Trophoblast cell (in vitro differentiated cells and primary cell): ENCODE results near the gene CLVS2.
A peak's percentile ranks its signal among the peaks of the same experiment; 100 is the strongest.

Source experiments
- DNase-seq, 2 donors: peaks; one replicate each; pipeline ENCODE4 v3.0.0-alpha.2; 2016
- H2AFZ ChIP-seq: 2 replicates; pipeline ENCODE4 v1.6.1; 2013; ENCODE audit warnings: low read length, moderate library complexity, mild to moderate bottlenecking; ENCODE audit not compliant: insufficient read depth, poor library complexity
- H2AK5ac ChIP-seq: 2 replicates; pipeline ENCODE4 v1.6.1; 2013; ENCODE audit warnings: mild to moderate bottlenecking, low read length
- H2BK120ac ChIP-seq: 2 replicates; pipeline ENCODE4 v1.6.1; 2013; ENCODE audit warnings: low read length, mild to moderate bottlenecking, moderate library complexity; ENCODE audit not compliant: insufficient read depth, poor library complexity
- H2BK12ac ChIP-seq: 2 replicates; pipeline ENCODE4 v1.6.1; 2013; ENCODE audit warnings: mild to moderate bottlenecking, low read length, moderate library complexity
- H2BK5ac ChIP-seq: 2 replicates; pipeline ENCODE4 v1.6.1; 2013; ENCODE audit warnings: low read length, low read depth, moderate library complexity, mild to moderate bottlenecking; ENCODE audit not compliant: poor library complexity
- H3K14ac ChIP-seq: 2 replicates; pipeline ENCODE4 v1.6.1; 2013; ENCODE audit warnings: mild to moderate bottlenecking, low read length
- H3K18ac ChIP-seq: 2 replicates; pipeline ENCODE4 v1.6.1; 2013; ENCODE audit warnings: mild to moderate bottlenecking, low read length
- H3K23ac ChIP-seq: 2 replicates; pipeline ENCODE4 v1.6.1; 2013; ENCODE audit warnings: low read length
- H3K27ac ChIP-seq: 2 replicates; pipeline ENCODE4 v1.5.1; 2013; ENCODE audit warnings: low read depth, mild to moderate bottlenecking, inconsistent platforms, low read length, moderate library complexity
- H3K27me3 ChIP-seq: 2 replicates; pipeline ENCODE4 v1.6.1; 2013; ENCODE audit warnings: inconsistent platforms, mild to moderate bottlenecking, low read length, moderate library complexity; ENCODE audit not compliant: insufficient read depth
- H3K36me3 ChIP-seq, 2 experiments: 1 replicate in 1 of 2; 2 replicates in 1 of 2; pipeline ENCODE4 v1.6.1; 2013; ENCODE audit warnings: low read length in 2 of 2, mild to moderate bottlenecking in 2 of 2, moderate library complexity in 1 of 2; ENCODE audit not compliant: insufficient read depth in 2 of 2, control insufficient read depth in 1 of 2
- H3K4ac ChIP-seq: 2 replicates; pipeline ENCODE4 v1.6.1; 2013; ENCODE audit warnings: low read depth, mild to moderate bottlenecking, low read length, moderate library complexity
- H3K4me1 ChIP-seq, 2 experiments: 1 replicate in 1 of 2; 2 replicates in 1 of 2; pipeline ENCODE4 v1.6.1; 2013; ENCODE audit warnings: low read length in 2 of 2, mild to moderate bottlenecking in 2 of 2, moderate library complexity in 1 of 2; ENCODE audit not compliant: insufficient read depth in 2 of 2, control insufficient read depth in 1 of 2
- H3K4me2 ChIP-seq: 2 replicates; pipeline ENCODE4 v1.6.1; 2013; ENCODE audit warnings: inconsistent platforms, mild to moderate bottlenecking, low read length, moderate library complexity
- H3K4me3 ChIP-seq: 2 replicates; pipeline ENCODE4 v1.5.1; 2013; ENCODE audit warnings: mild to moderate bottlenecking, low read depth, low read length, inconsistent platforms
- H3K79me1 ChIP-seq: one replicate; pipeline ENCODE4 v1.6.1; 2013; ENCODE audit warnings: low read length
- H3K79me2 ChIP-seq: 2 replicates; pipeline ENCODE4 v1.6.1; 2013; ENCODE audit warnings: low read length, mild to moderate bottlenecking; ENCODE audit not compliant: control insufficient read depth, insufficient read depth, poor library complexity
- H3K9ac ChIP-seq: 2 replicates; pipeline ENCODE4 v1.6.1; 2013; ENCODE audit warnings: mild to moderate bottlenecking, low read length
- H3K9me3 ChIP-seq: 2 replicates; pipeline ENCODE4 v1.6.1; 2013; ENCODE audit warnings: low read depth, mild to moderate bottlenecking, control low read depth, inconsistent platforms, low read length; ENCODE audit not compliant: insufficient read depth
- H4K12ac ChIP-seq: 2 replicates; pipeline ENCODE4 v1.6.1; 2013; ENCODE audit warnings: low read depth, mild to moderate bottlenecking, low read length, moderate library complexity
- H4K8ac ChIP-seq: 2 replicates; pipeline ENCODE4 v1.6.1; 2013; ENCODE audit warnings: low read depth, mild to moderate bottlenecking, low read length, moderate library complexity
- H4K91ac ChIP-seq: one replicate; pipeline ENCODE4 v1.6.1; 2013; ENCODE audit warnings: low read depth, mild to moderate bottlenecking, low read length, moderate library complexity
- WGBS: extraction: QIAGEN DNeasy Blood & Tissue Kit; methylation state at CpG from one replicate; pipeline ENCODE4 v1.1.7; 2013; ENCODE audit warnings: missing lambda C conversion rate; ENCODE audit not compliant: insufficient read length, insufficient coverage; ENCODE audit errors: extremely low coverage; 5-methylcytosine and 5-hydroxymethylcytosine counted together

Gene CLVS2

GRCh38 chr6:123000244-123000770 lies 4.3 kb downstream of the CLVS2 start:
- WGBS: no CpG with 5 or more reads among the region's 2 CpGs
- H3K9ac ChIP-seq: no peak overlapping the region
- no peak overlapping the region for H3K18ac ChIP-seq
- H2AFZ ChIP-seq: no peak overlapping the region
- H3K4ac ChIP-seq: no peak overlapping the region
- H4K12ac ChIP-seq: no peak overlapping the region
- H2AK5ac ChIP-seq: no peak overlapping the region
- H4K91ac ChIP-seq: no peak overlapping the region
- no peaks in the 10 kb centered on the region for H3K9me3 ChIP-seq
- H4K8ac ChIP-seq: no peak overlapping the region
- no peak overlapping the region for H3K4me3 ChIP-seq
- H2BK5ac ChIP-seq: no peak overlapping the region
- no peaks in the 10 kb centered on the region for H3K79me2 ChIP-seq
- H3K79me1 ChIP-seq: no peaks in the 10 kb centered on the region
- H2BK120ac ChIP-seq: no peak overlapping the region
- no peak overlapping the region for H3K14ac ChIP-seq
- no peak overlapping the region for H3K4me2 ChIP-seq
- no peak overlapping the region for H3K27ac ChIP-seq
- no peak for DNase-seq
- H2BK12ac ChIP-seq: no peak overlapping the region
- no peaks in the 10 kb centered on the region for H3K36me3 ChIP-seq
- H3K4me1 ChIP-seq: peaks cover 0 to 6% of the 10 kb centered on the region in 2 experiments
- no peak overlapping the region for H3K23ac ChIP-seq
- peaks cover 18% of the 10 kb centered on the region for H3K27me3 ChIP-seq

GRCh38 chr6:123001540-123001939 lies 5.5 kb downstream of the CLVS2 start:
- no peak overlapping the region for H4K12ac ChIP-seq
- H3K23ac ChIP-seq: no peak overlapping the region
- no peak overlapping the region for H3K18ac ChIP-seq
- H3K9me3 ChIP-seq: no peaks in the 10 kb centered on the region
- H2BK12ac ChIP-seq: no peak overlapping the region
- H3K14ac ChIP-seq: no peak overlapping the region
- no peak overlapping the region for H2BK5ac ChIP-seq
- no peak overlapping the region for H3K4me3 ChIP-seq
- H2BK120ac ChIP-seq: no peak overlapping the region
- no peak overlapping the region for H3K4ac ChIP-seq
- H3K4me2 ChIP-seq: no peak overlapping the region
- H3K27me3 ChIP-seq: peaks cover 8% of the 10 kb centered on the region
- no peaks in the 10 kb centered on the region for H3K79me1 ChIP-seq
- H3K9ac ChIP-seq: no peak overlapping the region
- H3K79me2 ChIP-seq: no peaks in the 10 kb centered on the region
- no peaks in the 10 kb centered on the region for H3K36me3 ChIP-seq
- WGBS: no CpG with 5 or more reads among the region's 3 CpGs
- H3K27ac ChIP-seq: no peak overlapping the region
- no peak overlapping the region for H2AFZ ChIP-seq
- no peak overlapping the region for H2AK5ac ChIP-seq
- H4K91ac ChIP-seq: no peak overlapping the region
- DNase-seq: no peak
- no peak overlapping the region for H4K8ac ChIP-seq
- peaks cover 0 to under 1% of the 10 kb centered on the region in 2 experiments for H3K4me1 ChIP-seq

GRCh38 chr6:123007885-123008284 lies 11.8 kb downstream of the CLVS2 start:
- H3K4me3 ChIP-seq: no peak overlapping the region
- no peak overlapping the region for H3K27ac ChIP-seq
- H2BK5ac ChIP-seq: no peak overlapping the region
- no peak overlapping the region for H2BK120ac ChIP-seq
- no peaks in the 10 kb centered on the region for H3K27me3 ChIP-seq
- no peak overlapping the region for H4K12ac ChIP-seq
- no peaks in the 10 kb centered on the region for H3K4me1 ChIP-seq
- no peak for DNase-seq
- no peaks in the 10 kb centered on the region for H3K79me2 ChIP-seq
- H3K4ac ChIP-seq: no peak overlapping the region
- H3K9me3 ChIP-seq: no peaks in the 10 kb centered on the region
- no peak overlapping the region for H3K9ac ChIP-seq
- H3K79me1 ChIP-seq: no peaks in the 10 kb centered on the region
- no peak overlapping the region for H4K8ac ChIP-seq
- H3K36me3 ChIP-seq: no peaks in the 10 kb centered on the region
- no peak overlapping the region for H2AK5ac ChIP-seq
- no peak overlapping the region for H3K4me2 ChIP-seq
- no peak overlapping the region for H2BK12ac ChIP-seq
- H2AFZ ChIP-seq: no peak overlapping the region
- no peak overlapping the region for H3K18ac ChIP-seq
- no peak overlapping the region for H4K91ac ChIP-seq
- H3K14ac ChIP-seq: no peak overlapping the region
- H3K23ac ChIP-seq: no peak overlapping the region

GRCh38 chr6:123009059-123009458 lies 13.0 kb downstream of the CLVS2 start:
- no peak overlapping the region for H3K18ac ChIP-seq
- no peak overlapping the region for H3K14ac ChIP-seq
- H2AK5ac ChIP-seq: no peak overlapping the region
- no peak overlapping the region for H2BK120ac ChIP-seq
- H3K9ac ChIP-seq: no peak overlapping the region
- no peak overlapping the region for H3K4me2 ChIP-seq
- no peaks in the 10 kb centered on the region for H3K79me1 ChIP-seq
- no CpG with 5 or more reads among the region's 2 CpGs for WGBS
- H2BK5ac ChIP-seq: no peak overlapping the region
- H3K36me3 ChIP-seq: no peaks in the 10 kb centered on the region
- no peak overlapping the region for H3K27ac ChIP-seq
- no peaks in the 10 kb centered on the region for H3K27me3 ChIP-seq
- H3K4me1 ChIP-seq: no peaks in the 10 kb centered on the region
- no peak overlapping the region for H2AFZ ChIP-seq
- H4K8ac ChIP-seq: no peak overlapping the region
- no peak overlapping the region for H3K4ac ChIP-seq
- H3K9me3 ChIP-seq: no peaks in the 10 kb centered on the region
- no peak overlapping the region for H3K4me3 ChIP-seq
- H3K79me2 ChIP-seq: no peaks in the 10 kb centered on the region
- no peak overlapping the region for H4K12ac ChIP-seq
- H4K91ac ChIP-seq: no peak overlapping the region
- no peak overlapping the region for H3K23ac ChIP-seq
- DNase-seq: peak in 1 of 2 donors; percentile 13
- H2BK12ac ChIP-seq: no peak overlapping the region
